ENCODE data around the gene SOWAHC. TPM values are rescaled to one million over a fixed set of nuclear protein-coding genes. Genes with fewer than 3 reads are reported as not detected.

Gene SOWAHC
- total and polyA plus RNA-seq, 2 of the 13 experiments (the other 11 are each of a cell fraction or from before 2014, with no cell fraction given) = 21.2 to 22.5 TPM

- TF ChIP-seq ZNF503 (CRISPR knock-in tag; IDR thresholded peaks at IDR 0.05) (no peak), THAP8 (CRISPR knock-in tag; IDR thresholded peaks at IDR 0.05; ENCODE audit: borderline replicate concordance) (no peak), ZNF782 (CRISPR knock-in tag; IDR thresholded peaks at IDR 0.05; ENCODE audit: borderline replicate concordance) (peak; percentile 96), ZBTB4 (CRISPR knock-in tag; IDR thresholded peaks at IDR 0.05; ENCODE audit: borderline replicate concordance) (peak; percentile 48; the same call in 1 of the 2 replicates), HNRNPUL1 (IDR thresholded peaks at IDR 0.05; ENCODE audit: low read depth, low read length) (no peak), ZNF619 (CRISPR knock-in tag; IDR thresholded peaks at IDR 0.05) (0 out of 2 replicates have a peak, but pooled peaks have one; percentile 33), MZF1 (CRISPR knock-in tag; IDR thresholded peaks at IDR 0.05; ENCODE audit: borderline replicate concordance) (peak; percentile 66; the same call in 1 of the 2 replicates), CENPBD1 (CRISPR knock-in tag; IDR thresholded peaks at IDR 0.05; ENCODE audit: borderline replicate concordance, low read depth) (no peak), PBX2 (CRISPR knock-in tag; IDR thresholded peaks at IDR 0.05) (no peak), ISL2 (CRISPR knock-in tag; IDR thresholded peaks at IDR 0.05) (peak; percentile 43; the same call in 1 of the 2 replicates), ZBTB37 (CRISPR knock-in tag; IDR thresholded peaks at IDR 0.05) (peak; percentile 69; the same call in 1 of the 2 replicates)
Measured at GRCh38 chr2:109614715-109615636, 812 bp downstream of the SOWAHC start (continued).
